Measurements from ENCODE around the gene ZBP1. TPM values are rescaled to one million over a fixed set of nuclear protein-coding genes. Genes with fewer than 3 reads are reported as not detected.

Gene ZBP1
- total RNA-seq, 1 experiment from 2014 or later = not detected

DNA sequence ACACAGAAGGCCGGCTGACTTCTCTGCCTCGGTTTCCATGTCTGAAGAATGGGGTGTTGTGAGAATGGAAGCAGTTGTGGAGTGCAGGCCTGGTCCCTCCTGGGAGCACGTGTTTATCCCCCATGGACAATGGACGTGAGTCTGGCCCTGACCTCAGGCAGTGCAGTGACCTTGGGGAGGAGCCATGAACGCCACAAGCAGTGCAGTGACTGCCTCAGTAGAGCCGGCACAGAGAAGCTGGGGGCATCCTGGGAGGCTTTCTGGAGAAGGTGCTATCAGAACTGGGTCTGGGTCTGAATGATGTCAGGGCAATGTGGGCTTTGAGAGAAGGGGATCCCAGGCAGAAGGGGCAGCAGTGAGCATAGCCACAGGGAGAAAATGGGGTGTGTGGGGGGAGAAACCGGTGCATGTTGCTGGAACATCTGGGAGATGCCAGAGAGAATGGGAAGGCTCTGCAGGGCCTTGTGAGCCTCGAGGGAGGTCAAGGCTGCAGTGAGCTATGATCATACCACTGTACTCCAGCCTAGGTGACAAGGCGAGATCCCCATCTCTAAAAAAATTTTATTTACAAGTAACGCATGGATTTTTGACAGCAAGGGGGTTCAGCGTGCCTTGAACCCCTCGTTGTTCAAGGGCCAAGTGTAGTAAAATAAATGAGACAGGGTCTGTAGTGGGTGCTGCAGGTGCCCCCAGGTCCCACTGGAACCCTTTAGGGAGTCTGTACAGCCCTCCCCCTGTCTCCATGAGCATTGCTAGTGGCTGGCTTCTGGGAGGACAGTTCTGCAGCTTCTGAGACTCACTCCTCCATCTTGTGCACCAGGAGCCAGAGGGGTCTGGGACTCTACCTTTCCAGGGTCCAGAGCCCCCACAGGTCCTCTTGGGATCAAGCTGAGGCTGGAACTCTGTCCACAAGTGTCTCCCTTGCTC, 27.0 kb upstream of the ZBP1 start:
- peaks cover 32% of the 10 kb centered on the region for H3K9me3 Mint-ChIP-seq (ENCODE audit: unreplicated experiment)
- Histone ChIP-seq H3K27me3 (replicated peaks; ENCODE audit: control insufficient read depth, insufficient read depth, low read length) (no peaks in the 10 kb centered on the region), H3K4me1 (no peaks in the 10 kb centered on the region), H3K9me3 (peaks cover 28% of the 10 kb centered on the region), H3K36me3 (ENCODE audit: control insufficient read depth, insufficient read depth, low read length) (no peaks in the 10 kb centered on the region), H3K4me3 (ENCODE audit: low read depth, low read length) (no peak overlapping the region)
- H3K36me3 Mint-ChIP-seq (ENCODE audit: insufficient read depth, unreplicated experiment) = no peaks in the 10 kb centered on the region
- no peak overlapping the region for H3K27ac Mint-ChIP-seq (ENCODE audit: unreplicated experiment)
- ChIA-PET POLR2A (no interaction called here), CTCF (interaction anchor here (0.6 kb wide), 1 partner anchor 9 kb away, joined by 4 read pairs; no protein-coding TSS in a partner anchor)
- TF ChIP-seq, protein P1, sequence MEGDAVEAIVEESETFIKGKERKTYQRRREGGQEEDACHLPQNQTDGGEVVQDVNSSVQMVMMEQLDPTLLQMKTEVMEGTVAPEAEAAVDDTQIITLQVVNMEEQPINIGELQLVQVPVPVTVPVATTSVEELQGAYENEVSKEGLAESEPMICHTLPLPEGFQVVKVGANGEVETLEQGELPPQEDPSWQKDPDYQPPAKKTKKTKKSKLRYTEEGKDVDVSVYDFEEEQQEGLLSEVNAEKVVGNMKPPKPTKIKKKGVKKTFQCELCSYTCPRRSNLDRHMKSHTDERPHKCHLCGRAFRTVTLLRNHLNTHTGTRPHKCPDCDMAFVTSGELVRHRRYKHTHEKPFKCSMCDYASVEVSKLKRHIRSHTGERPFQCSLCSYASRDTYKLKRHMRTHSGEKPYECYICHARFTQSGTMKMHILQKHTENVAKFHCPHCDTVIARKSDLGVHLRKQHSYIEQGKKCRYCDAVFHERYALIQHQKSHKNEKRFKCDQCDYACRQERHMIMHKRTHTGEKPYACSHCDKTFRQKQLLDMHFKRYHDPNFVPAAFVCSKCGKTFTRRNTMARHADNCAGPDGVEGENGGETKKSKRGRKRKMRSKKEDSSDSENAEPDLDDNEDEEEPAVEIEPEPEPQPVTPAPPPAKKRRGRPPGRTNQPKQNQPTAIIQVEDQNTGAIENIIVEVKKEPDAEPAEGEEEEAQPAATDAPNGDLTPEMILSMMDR (IDR thresholded peaks at IDR 0.05; ENCODE audit: insufficient read depth in 1 of 2, low read depth in 1 of 2, low read length in 1 of 2, severe bottlenecking in 1 of 2, unreplicated experiment in 1 of 2) = no peak
- no peak overlapping the region for H3K4me3 Mint-ChIP-seq (ENCODE audit: unreplicated experiment)
- peaks cover 14% of the 10 kb centered on the region for H3K27me3 Mint-ChIP-seq (ENCODE audit: insufficient read depth, unreplicated experiment)
- no peaks in the 10 kb centered on the region for H3K4me1 Mint-ChIP-seq (ENCODE audit: low read depth, unreplicated experiment)
- peak in 1 of 2 experiments; percentile 37 for DNase-seq
- intact Hi-C loops (cut with micrococcal nuclease; ENCODE audit: unreplicated experiment) = no loop called here
- BruUV-seq (replicated peaks) = no TSS peak

DNA sequence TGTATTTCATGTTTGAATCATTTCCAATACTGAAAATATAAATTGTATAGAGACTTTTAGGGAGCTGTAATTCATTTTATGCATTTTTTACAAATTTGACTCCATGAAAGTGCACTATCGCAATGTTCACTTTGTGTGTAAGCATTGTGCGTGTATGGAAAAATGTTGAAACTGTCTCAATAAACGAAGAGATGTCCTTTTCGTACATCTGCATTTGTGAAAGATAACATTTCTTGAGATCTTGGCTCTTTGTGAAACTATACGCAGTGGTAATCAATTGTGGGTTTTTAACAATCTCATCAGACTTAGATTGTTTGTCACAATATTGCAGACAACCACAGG, 18.6 kb upstream of the ZBP1 start:
- ChIA-PET CTCF (interaction anchor here (0.9 to 1.5 kb wide), 2 partner anchors 14 to 16 kb away, joined by 3 to 6 read pairs; no protein-coding TSS in a partner anchor), POLR2A (no interaction called here)
- DNase-seq = no peak
- no peak overlapping the region for H3K4me3 ChIP-seq (ENCODE audit: low read depth, low read length)
- H3K4me1 Mint-ChIP-seq (ENCODE audit: low read depth, unreplicated experiment) = no peaks in the 10 kb centered on the region
- no peaks in the 10 kb centered on the region for H3K4me1 ChIP-seq
- TF ChIP-seq, protein P1 (IDR thresholded peaks at IDR 0.05; ENCODE audit: insufficient read depth in 1 of 2, low read depth in 1 of 2, low read length in 1 of 2, severe bottlenecking in 1 of 2, unreplicated experiment in 1 of 2) = no peak
- no peaks in the 10 kb centered on the region for H3K27me3 ChIP-seq (replicated peaks; ENCODE audit: control insufficient read depth, insufficient read depth, low read length)
- no peak overlapping the region for H3K27ac Mint-ChIP-seq (ENCODE audit: unreplicated experiment)
- H3K9me3 ChIP-seq = peaks cover 5% of the 10 kb centered on the region; the same call in 1 of the 2 replicates
- H3K36me3 ChIP-seq (ENCODE audit: control insufficient read depth, insufficient read depth, low read length) = no peaks in the 10 kb centered on the region
- H3K4me3 Mint-ChIP-seq (ENCODE audit: unreplicated experiment) = no peak overlapping the region
- no TSS peak for BruUV-seq (replicated peaks)
- peaks cover 50% of the 10 kb centered on the region for H3K27me3 Mint-ChIP-seq (ENCODE audit: insufficient read depth, unreplicated experiment)
- H3K9me3 Mint-ChIP-seq (ENCODE audit: unreplicated experiment) = peaks cover 9% of the 10 kb centered on the region
- intact Hi-C loops (cut with micrococcal nuclease; ENCODE audit: unreplicated experiment) = no loop called here
- H3K36me3 Mint-ChIP-seq (ENCODE audit: insufficient read depth, unreplicated experiment) = no peaks in the 10 kb centered on the region

DNA sequence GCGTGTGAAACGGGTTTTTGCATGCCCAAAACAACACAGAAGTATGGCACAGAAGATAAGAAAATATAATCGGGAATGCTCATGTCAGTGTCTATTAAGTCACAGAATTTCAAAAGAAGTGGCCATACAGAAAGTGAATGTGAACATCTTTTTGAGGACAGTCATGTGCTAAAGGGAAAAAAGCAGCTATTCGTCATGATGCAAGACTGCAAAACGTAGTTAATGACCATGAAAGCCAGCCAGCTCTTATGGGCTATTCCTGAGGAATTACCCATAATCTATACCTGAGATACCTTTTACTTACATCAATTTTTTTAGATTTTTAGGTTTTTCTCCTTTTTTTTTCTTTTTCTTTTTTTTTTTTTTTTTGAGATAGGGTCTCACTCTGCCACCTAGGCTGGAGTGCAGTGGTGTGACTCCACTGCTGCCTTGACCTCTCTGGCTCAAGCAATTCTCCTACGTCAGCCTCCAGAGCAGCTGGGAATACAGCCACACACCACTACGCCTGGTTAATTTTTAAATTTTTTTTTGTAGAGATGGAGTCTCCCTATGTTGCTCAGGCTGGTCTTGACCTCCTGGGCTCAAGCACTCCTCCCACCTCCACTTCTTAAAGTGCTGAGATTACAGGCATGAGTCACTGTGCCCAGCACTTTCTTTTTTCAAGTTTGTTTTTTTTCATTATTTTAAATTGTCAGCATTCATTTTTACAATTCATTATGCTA, 18.1 kb upstream of the ZBP1 start:
- no peak overlapping the region for H3K4me3 Mint-ChIP-seq (ENCODE audit: unreplicated experiment)
- H3K27me3 Mint-ChIP-seq (ENCODE audit: insufficient read depth, unreplicated experiment) = peaks cover 52% of the 10 kb centered on the region
- intact Hi-C loops (cut with micrococcal nuclease; ENCODE audit: unreplicated experiment) = no loop called here
- no peaks in the 10 kb centered on the region for H3K36me3 Mint-ChIP-seq (ENCODE audit: insufficient read depth, unreplicated experiment)
- H3K4me1 Mint-ChIP-seq (ENCODE audit: low read depth, unreplicated experiment) = no peaks in the 10 kb centered on the region
- no peak overlapping the region for H3K4me3 ChIP-seq (ENCODE audit: low read depth, low read length)
- H3K9me3 ChIP-seq = peaks cover 5% of the 10 kb centered on the region; the same call in 1 of the 2 replicates
- TF ChIP-seq, protein P1 (IDR thresholded peaks at IDR 0.05; ENCODE audit: insufficient read depth in 1 of 2, low read depth in 1 of 2, low read length in 1 of 2, severe bottlenecking in 1 of 2, unreplicated experiment in 1 of 2) = no peak
- no peaks in the 10 kb centered on the region for H3K27me3 ChIP-seq (replicated peaks; ENCODE audit: control insufficient read depth, insufficient read depth, low read length)
- POLR2A ChIA-PET = no interaction called here
- H3K27ac Mint-ChIP-seq (ENCODE audit: unreplicated experiment) = no peak overlapping the region
- peaks cover 6% of the 10 kb centered on the region for H3K9me3 Mint-ChIP-seq (ENCODE audit: unreplicated experiment)
- DNase-seq = peak in 1 of 2 experiments; percentile 36
- no TSS peak for BruUV-seq (replicated peaks)
- H3K4me1 ChIP-seq = no peaks in the 10 kb centered on the region
- CTCF ChIA-PET = interaction anchor here (0.7 to 1.5 kb wide), 4 partner anchors 10 to 15 kb away, joined by 3 to 6 read pairs (median 4); no protein-coding TSS in a partner anchor
- no peaks in the 10 kb centered on the region for H3K36me3 ChIP-seq (ENCODE audit: control insufficient read depth, insufficient read depth, low read length)
